HCT116 (cell line): Measurements from ENCODE around the gene PDLIM4. TPM values are rescaled to one million over a fixed set of nuclear protein-coding genes. Genes with fewer than 3 reads are reported as not detected.

Source experiments
- ATAC-seq: fragments of 200-7000 bp; cut with Tn5 transposase; 2 replicates; pipeline ENCODE4 v1.9.1; 2020; ENCODE audit warnings: mild to moderate bottlenecking, moderate library complexity
- BruUV-seq: library from RNA; stranded (reverse); fragments of 400-500 nt; replicated peaks from 2 replicates; lab custom pipeline; 2021; lab: Mats Ljungman, UMichigan
- CTCF ChIA-PET: fragments of 300-600 bp; sonication (Branson Sonifier 250); formaldehyde crosslinking; loops from one replicate; lab custom pipeline; 2021; ENCODE audit warnings: antibody characterized with exemption; lab: Charles Lee
- POLR2A ChIA-PET: fragments of 300-600, 350-600 bp; sonication (Branson Sonifier 250); formaldehyde crosslinking; loops from one replicate; lab custom pipeline; 2021; ENCODE audit warnings: antibody characterized with exemption; lab: Charles Lee
- RAD21 ChIA-PET, 2 experiments: fragments of 300-600 bp; sonication (Branson Sonifier 250); formaldehyde crosslinking; loops; one replicate each; lab custom pipeline; 2023; ENCODE audit warnings: low total read pairs in 2 of 2; ENCODE audit not compliant: uncharacterized antibody in 2 of 2, unreplicated experiment in 2 of 2, low non-redundant PET in 1 of 2; lab: Charles Lee
- DNase-seq: peaks from one replicate; pipeline ENCODE4 v3.0.0-alpha.2; 2010; ENCODE audit warnings: low read depth, low spot score
- H2AFZ ChIP-seq: fragments of 200-600 bp; shearing (Covaris generic), sonication (generic); 2 replicates; pipeline ENCODE4 v1.6.1; 2017; ENCODE audit warnings: low read depth, mixed run types, mixed read lengths, antibody characterized with exemption, low read length; ENCODE audit not compliant: poor library complexity, severe bottlenecking
- H3K27ac ChIP-seq: 2 replicates; pipeline ENCODE4 v1.5.1; 2012; ENCODE audit warnings: low read depth, low read length
- H3K27me3 ChIP-seq: fragments of 200-600 bp; sonication (generic); 2 replicates; pipeline ENCODE4 v1.6.1; 2016; ENCODE audit warnings: mixed run types, low read length, mixed read lengths; ENCODE audit not compliant: insufficient read depth
- H3K36me3 ChIP-seq, 2 experiments: fragments of 200-500 bp in 1 of 2; fragments of 200-600 bp in 1 of 2; sonication (Bioruptor generic) in 1 of 2; sonication (generic) in 1 of 2; 2 replicates each; pipeline versions ENCODE4 v1.5.1 to v1.6.1; 2014 to 2016; ENCODE audit warnings: low read length in 2 of 2, inconsistent platforms in 1 of 2, mixed read lengths in 1 of 2, mixed run types in 1 of 2; ENCODE audit not compliant: insufficient read depth in 2 of 2, control insufficient read depth in 1 of 2
- H3K4me1 ChIP-seq, 2 experiments: fragments of 200-600 bp in 1 of 2; sonication (generic) in 1 of 2; 2 replicates each; pipeline versions ENCODE4 v1.5.1 to v1.6.1; 2012 to 2017; ENCODE audit warnings: low read length in 2 of 2, inconsistent platforms in 1 of 2, mild to moderate bottlenecking in 1 of 2, mixed read lengths in 1 of 2, mixed run types in 1 of 2, moderate library complexity in 1 of 2; ENCODE audit not compliant: insufficient read depth in 2 of 2, control insufficient read depth in 1 of 2
- H3K4me2 ChIP-seq: fragments of 200-600 bp; sonication (generic); 2 replicates; pipeline ENCODE4 v1.6.1; 2017; ENCODE audit warnings: mixed run types, low read length, mixed read lengths
- H3K4me3 ChIP-seq, 2 experiments: fragments of 200-600 bp in 1 of 2; sonication (generic) in 1 of 2; replicated peaks in 1 of 2; 2 replicates each; pipeline ENCODE4 v1.5.1; 2011 to 2016; ENCODE audit warnings: low read length in 2 of 2, control low read depth in 1 of 2, low read depth in 1 of 2, mild to moderate bottlenecking in 1 of 2, mixed read lengths in 1 of 2, mixed run types in 1 of 2
- H3K79me2 ChIP-seq: fragments of 200-600 bp; sonication (generic); 2 replicates; pipeline ENCODE4 v1.6.1; 2017; ENCODE audit warnings: mild to moderate bottlenecking, mixed run types, low read length, moderate library complexity, mixed read lengths; ENCODE audit not compliant: insufficient read depth
- H3K9ac ChIP-seq: fragments of 200-600 bp; sonication (generic); 2 replicates; pipeline ENCODE4 v1.6.1; 2016; ENCODE audit warnings: low read length, mixed read lengths
- H3K9me2 ChIP-seq: fragments of 200-600 bp; sonication (generic), shearing (Covaris generic); 2 replicates; pipeline ENCODE4 v1.6.1; 2017; ENCODE audit warnings: mixed run types, mild to moderate bottlenecking, moderate library complexity; ENCODE audit not compliant: insufficient read depth
- H3K9me3 ChIP-seq, 2 experiments: fragments of 200-500 bp in 1 of 2; fragments of 200-600 bp in 1 of 2; sonication (Bioruptor generic) in 1 of 2; sonication (generic) in 1 of 2; 2 replicates each; pipeline ENCODE4 v1.6.1; 2014 to 2017; ENCODE audit warnings: low read length in 2 of 2, mixed read lengths in 2 of 2, inconsistent platforms in 1 of 2, low read depth in 1 of 2, mild to moderate bottlenecking in 1 of 2, mixed run types in 1 of 2, moderate library complexity in 1 of 2; ENCODE audit not compliant: control insufficient read depth in 1 of 2, insufficient read depth in 1 of 2
- H4K20me1 ChIP-seq: fragments of 200-600 bp; sonication (generic), shearing (Covaris generic); 2 replicates; pipeline ENCODE4 v1.6.1; 2017; ENCODE audit warnings: mixed run types, mild to moderate bottlenecking, moderate library complexity; ENCODE audit not compliant: insufficient read depth
- CBX3 ChIP-seq: IDR thresholded peaks from 2 replicates; pipeline ENCODE4 v1.6.1; 2012; ENCODE audit warnings: low read depth
- CEBPB ChIP-seq: IDR thresholded peaks from 2 replicates; pipeline ENCODE4 v1.6.1; 2012; ENCODE audit warnings: low read depth
- CTCF ChIP-seq, 3 experiments: fragments of 200-600 bp in 1 of 3; sonication (generic) in 1 of 3; IDR thresholded peaks in 2 of 3; conservative IDR thresholded peaks in 1 of 3; 2 replicates each; pipeline ENCODE4 v1.5.1; 2012 to 2017; ENCODE audit warnings: low read depth in 2 of 3, low read length in 2 of 3, antibody characterized with exemption in 1 of 3, borderline replicate concordance in 1 of 3, control low read depth in 1 of 3, mild to moderate bottlenecking in 1 of 3, mixed read lengths in 1 of 3, mixed run types in 1 of 3, moderate library complexity in 1 of 3; ENCODE audit not compliant: insufficient read depth in 1 of 3
- EZH2 ChIP-seq: fragments of 200-600 bp; sonication (generic); IDR thresholded peaks from 2 replicates; pipeline ENCODE4 v1.6.1; 2017; ENCODE audit warnings: antibody characterized with exemption, mixed run types
- EZH2phosphoT487 ChIP-seq: fragments of 200-600 bp; IDR thresholded peaks from 2 replicates; pipeline ENCODE4 v1.6.1; 2018; ENCODE audit warnings: antibody characterized with exemption, borderline replicate concordance
- JUND ChIP-seq: IDR thresholded peaks from 2 replicates; pipeline ENCODE4 v1.6.1; 2012
- MAX ChIP-seq: IDR thresholded peaks from 2 replicates; pipeline ENCODE4 v1.6.1; 2012
- POLR2A ChIP-seq: IDR thresholded peaks from 2 replicates; pipeline ENCODE4 v1.7.0; 2011; ENCODE audit warnings: borderline replicate concordance; ENCODE audit not compliant: insufficient read depth, insufficient read length; ENCODE audit errors: extremely low read depth
- RAD21 ChIP-seq: IDR thresholded peaks from 2 replicates; pipeline ENCODE4 v1.6.1; 2012; ENCODE audit warnings: low read depth, mild to moderate bottlenecking
- REST ChIP-seq: IDR thresholded peaks from 2 replicates; pipeline ENCODE4 v1.6.1; 2012; ENCODE audit warnings: low read depth
- SIN3A ChIP-seq: IDR thresholded peaks from 2 replicates; pipeline ENCODE4 v1.6.1; 2012; ENCODE audit warnings: low read depth
- SP1 ChIP-seq: IDR thresholded peaks from 2 replicates; pipeline ENCODE4 v1.6.1; 2012; ENCODE audit warnings: low read depth
- SRF ChIP-seq: IDR thresholded peaks from 2 replicates; pipeline ENCODE4 v1.6.1; 2012; ENCODE audit warnings: low read depth
- TCF7L2 ChIP-seq: IDR thresholded peaks from 2 replicates; pipeline ENCODE4 v1.7.0; 2011; ENCODE audit warnings: borderline replicate concordance, inconsistent platforms; ENCODE audit not compliant: insufficient read depth, insufficient read length; ENCODE audit errors: extremely low read depth
- YY1 ChIP-seq: IDR thresholded peaks from 2 replicates; pipeline ENCODE4 v1.6.1; 2011; ENCODE audit warnings: low read length, low read depth, moderate library complexity, mild to moderate bottlenecking; ENCODE audit not compliant: insufficient replicate concordance; ENCODE audit errors: extremely low read depth
- ZBTB33 ChIP-seq: IDR thresholded peaks from 2 replicates; pipeline ENCODE4 v1.6.1; 2011; ENCODE audit warnings: mild to moderate bottlenecking, low read length, moderate library complexity; ENCODE audit not compliant: insufficient replicate concordance; ENCODE audit errors: extremely low read depth
- ZNF274 ChIP-seq: fragments of 200-500 bp; sonication (Bioruptor generic); IDR thresholded peaks from 2 replicates; pipeline ENCODE4 v1.6.1; 2014; ENCODE audit warnings: mild to moderate bottlenecking, low read depth, low read length, inconsistent platforms
- intact Hi-C: fragments of 100-400 bp; cut with micrococcal nuclease; formaldehyde crosslinking; loops from 2 replicates; pipeline ENCODE4 v1.10.0; 2022
- total RNA-seq: library from RNA; stranded (reverse); gene quantifications from one replicate; pipeline ENCODE4 v1.2.1, GENCODE V29; 2021; ENCODE audit not compliant: unreplicated experiment

The PDLIM4 gene
- total RNA-seq, 1 experiment from 2014 or later, result not detected

GRCh38 chr5:132280371-132281240 lies 23.1 kb downstream of the PDLIM4 start:
- H3K36me3 ChIP-seq, result no peaks in the 10 kb centered on the region
- no TSS peak for BruUV-seq
- CTCF ChIA-PET, result no interaction called here

More at GRCh38 chr5:132280371-132281240, 23.1 kb downstream of the PDLIM4 start:
- Histone ChIP-seq H2AFZ (no peak overlapping the region), H3K79me2 (no peaks in the 10 kb centered on the region), H3K9me3 (no peaks in the 10 kb centered on the region; a peak in 1 of 4 replicates), H4K20me1 (no peaks in the 10 kb centered on the region), H3K4me1 (peaks cover 0 to 6% of the 10 kb centered on the region in 2 experiments; a peak in 1 of 4 replicates), H3K27ac (no peak overlapping the region), H3K9ac (no peak overlapping the region), H3K9me2 (no peaks in the 10 kb centered on the region), H3K27me3 (no peaks in the 10 kb centered on the region), H3K4me3 (no peak overlapping the region), H3K4me2 (no peak overlapping the region)
- TF ChIP-seq POLR2A, result no peak
- no peak for TF ChIP-seq CBX3
- TF ChIP-seq SRF, result no peak
- no peak for TF ChIP-seq SP1
- TF ChIP-seq TCF7L2, result no peak
- TF ChIP-seq ZBTB33, result no peak
- no peak for TF ChIP-seq CEBPB
- TF ChIP-seq JUND, result no peak
- no peak for TF ChIP-seq REST
- TF ChIP-seq YY1, result no peak
- no peak for TF ChIP-seq MAX
- no peak for TF ChIP-seq ZNF274
- TF ChIP-seq EZH2, result no peak
- TF ChIP-seq RAD21, result no peak
- no peak for TF ChIP-seq CTCF (IDR thresholded peaks at IDR 0.05 in 2 of 3, conservative IDR thresholded peaks at IDR 0.05 in 1 of 3; ENCODE audit: borderline replicate concordance in 1 of 3, insufficient read depth in 1 of 3, low read depth in 2 of 3, low read length in 2 of 3)
- no peak for TF ChIP-seq SIN3A
- TF ChIP-seq EZH2phosphoT487, result no peak
- no peak for ATAC-seq
- POLR2A ChIA-PET, result interaction anchor here (1.6 kb wide), 1 partner anchor 13 kb away, joined by 5 read pairs; the partner anchor contains the start of gene SLC22A4
- RAD21 ChIA-PET, result no interaction called here
- intact Hi-C loops, result no loop called here
- no peak for DNase-seq
